OCI-LY1 (cell line): ENCODE data around the gene C11orf52.

Source experiments
- H2AFZ ChIP-seq: fragments of 200-600 bp; sonication (generic), shearing (Covaris generic); 2 replicates; pipeline ENCODE4 v1.6.0; 2014; ENCODE audit warnings: antibody characterized with exemption, mild to moderate bottlenecking, low read length
- H3F3A ChIP-seq: fragments of 200-600 bp; sonication (generic), shearing (Covaris generic); 2 replicates; pipeline ENCODE4 v1.6.0; 2014; ENCODE audit warnings: mild to moderate bottlenecking, antibody characterized with exemption, low read length, moderate library complexity; ENCODE audit not compliant: insufficient read depth
- H3K27ac ChIP-seq: fragments of 200-600 bp; sonication (generic); 2 replicates; pipeline ENCODE4 v1.5.1; 2014; ENCODE audit warnings: low read length, mixed run types, mild to moderate bottlenecking, low read depth; ENCODE audit not compliant: poor library complexity, severe bottlenecking
- H3K27me3 ChIP-seq: fragments of 200-600 bp; sonication (generic); 2 replicates; pipeline ENCODE4 v1.6.0; 2014; ENCODE audit warnings: antibody characterized with exemption, mild to moderate bottlenecking, low read length, moderate library complexity; ENCODE audit not compliant: insufficient read depth
- H3K36me3 ChIP-seq: fragments of 200-600 bp; sonication (generic); 2 replicates; pipeline ENCODE4 v1.6.1; 2014; ENCODE audit warnings: mild to moderate bottlenecking, antibody characterized with exemption, low read length, moderate library complexity, mixed read lengths; ENCODE audit not compliant: insufficient read depth
- H3K4me1 ChIP-seq: fragments of 200-600 bp; sonication (generic); 2 replicates; pipeline ENCODE4 v1.5.1; 2014; ENCODE audit warnings: mild to moderate bottlenecking, low read length, moderate library complexity; ENCODE audit not compliant: insufficient read depth, severe bottlenecking
- H3K4me2 ChIP-seq: fragments of 200-600 bp; sonication (generic), shearing (Covaris generic); 2 replicates; pipeline ENCODE4 v1.6.1; 2014; ENCODE audit warnings: low read length
- H3K4me3 ChIP-seq: fragments of 200-600 bp; sonication (generic); 2 replicates; pipeline ENCODE4 v1.5.1; 2014; ENCODE audit warnings: low read length, low read depth, mild to moderate bottlenecking, mixed read lengths; ENCODE audit not compliant: poor library complexity, severe bottlenecking
- H3K79me2 ChIP-seq: fragments of 200-600 bp; shearing (Covaris generic); 2 replicates; pipeline ENCODE4 v1.6.1; 2016; ENCODE audit warnings: mixed run types, low read length, mixed read lengths; ENCODE audit not compliant: insufficient read depth
- H3K9ac ChIP-seq: fragments of 200-600 bp; sonication (generic), shearing (Covaris generic); 2 replicates; pipeline ENCODE4 v1.6.1; 2014; ENCODE audit warnings: mild to moderate bottlenecking, low read length, mixed read lengths
- H3K9me2 ChIP-seq: fragments of 200-600 bp; sonication (generic), shearing (Covaris generic); 2 replicates; pipeline ENCODE4 v1.6.1; 2014; ENCODE audit warnings: low read depth, mild to moderate bottlenecking, low read length, mixed read lengths
- H3K9me3 ChIP-seq: fragments of 200-600 bp; shearing (Covaris generic); 2 replicates; pipeline ENCODE4 v1.6.1; 2014; ENCODE audit warnings: low read length, mixed read lengths
- H4K20me1 ChIP-seq: fragments of 200-600 bp; sonication (generic), shearing (Covaris generic); 2 replicates; pipeline ENCODE4 v1.6.0; 2016; ENCODE audit warnings: mild to moderate bottlenecking, low read length; ENCODE audit not compliant: insufficient read depth
- CTCF ChIP-seq: fragments of 200-600 bp; sonication (generic), shearing (Covaris generic); IDR thresholded peaks from 2 replicates; pipeline ENCODE4 v1.5.1; 2017; ENCODE audit warnings: mild to moderate bottlenecking, antibody characterized with exemption, low read length, moderate library complexity, mixed read lengths
- EZH2 ChIP-seq: fragments of 200-600 bp; sonication (generic), shearing (Covaris generic); IDR thresholded peaks from 2 replicates; pipeline ENCODE4 v1.8.0; 2017; ENCODE audit warnings: borderline replicate concordance, mixed run types, mild to moderate bottlenecking, antibody characterized with exemption, low read length, moderate library complexity, mixed read lengths

The C11orf52 gene

GRCh38 chr11:111886032-111886431 is 32.7 kb upstream of the C11orf52 start:
- Histone ChIP-seq H3F3A (no peaks in the 10 kb centered on the region), H3K4me3 (no peak overlapping the region), H3K27me3 (no peaks in the 10 kb centered on the region), H4K20me1 (no peaks in the 10 kb centered on the region), H2AFZ (no peak overlapping the region), H3K9me3 (no peaks in the 10 kb centered on the region), H3K4me2 (no peak overlapping the region), H3K36me3 (no peaks in the 10 kb centered on the region; the same call in 1 of the 2 replicates), H3K4me1 (no peaks in the 10 kb centered on the region), H3K9ac (no peak overlapping the region), H3K9me2 (no peaks in the 10 kb centered on the region), H3K27ac (no peak overlapping the region), H3K79me2 (no peaks in the 10 kb centered on the region)
- TF ChIP-seq CTCF (no peak), EZH2 (no peak)

DNA sequence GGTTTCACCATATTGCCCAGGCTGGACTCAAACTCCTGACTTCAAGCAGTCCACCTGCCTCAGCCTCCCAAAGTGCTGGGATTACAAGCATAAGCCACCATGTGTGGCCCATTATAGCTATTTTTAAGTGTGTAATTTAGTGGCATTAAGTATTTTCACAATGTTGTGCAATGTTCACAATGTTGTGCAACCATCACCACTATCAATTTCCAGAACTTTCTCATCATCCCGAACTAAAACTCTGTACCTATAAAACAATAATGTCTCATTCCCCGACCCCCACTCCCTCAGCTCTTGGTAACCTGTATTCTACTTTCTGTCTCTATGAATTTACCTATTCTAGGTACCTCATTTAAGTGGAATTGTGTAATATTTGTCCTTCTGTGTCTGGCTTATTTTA is 31.9 kb upstream of the C11orf52 start:
- no peaks in the 10 kb centered on the region for H4K20me1 ChIP-seq
- H3K27ac ChIP-seq: no peak overlapping the region
- H3K4me2 ChIP-seq: no peak overlapping the region
- no peak overlapping the region for H3K4me3 ChIP-seq
- TF ChIP-seq EZH2 (no peak), CTCF (no peak)
- H2AFZ ChIP-seq: no peak overlapping the region
- H3K9me3 ChIP-seq: no peaks in the 10 kb centered on the region
- H3K9ac ChIP-seq: no peak overlapping the region
- no peaks in the 10 kb centered on the region for H3K27me3 ChIP-seq
- H3K36me3 ChIP-seq: no peaks in the 10 kb centered on the region; the same call in 1 of the 2 replicates
- H3K9me2 ChIP-seq: no peaks in the 10 kb centered on the region
- H3K4me1 ChIP-seq: no peaks in the 10 kb centered on the region
- no peaks in the 10 kb centered on the region for H3K79me2 ChIP-seq
- H3F3A ChIP-seq: no peaks in the 10 kb centered on the region

GRCh38 chr11:111905411-111905810 is 13.3 kb upstream of the C11orf52 start:
- Histone ChIP-seq H3F3A (no peaks in the 10 kb centered on the region), H3K36me3 (no peaks in the 10 kb centered on the region), H3K4me3 (no peak overlapping the region), H3K4me1 (no peaks in the 10 kb centered on the region), H3K9ac (no peak overlapping the region), H3K27me3 (no peaks in the 10 kb centered on the region; the same call in 1 of the 2 replicates), H3K9me2 (no peaks in the 10 kb centered on the region), H2AFZ (no peak overlapping the region), H3K4me2 (no peak overlapping the region), H3K27ac (no peak overlapping the region), H3K79me2 (no peaks in the 10 kb centered on the region), H3K9me3 (0 out of 2 replicates have a peak, but pooled peaks cover 2% of the 10 kb centered on the region), H4K20me1 (no peaks in the 10 kb centered on the region)
- no peak for TF ChIP-seq EZH2
- no peak for TF ChIP-seq CTCF
